ENCODE measurements around the gene PARD3.

The PARD3 gene

GRCh38 chr10:34343764-34344163, 471.3 kb downstream of the PARD3 start:
- Histone ChIP-seq H3K27me3 (ENCODE audit: control insufficient read depth, insufficient read depth, low read length, poor library complexity, severe bottlenecking) (no peaks in the 10 kb centered on the region), H3K9me3 (ENCODE audit: control insufficient read depth, low read length) (no peaks in the 10 kb centered on the region), H3K36me3 (ENCODE audit: control insufficient read depth, insufficient read depth, low read length) (no peaks in the 10 kb centered on the region), H3K4me3 (ENCODE audit: insufficient read depth, low read depth, low read length) (no peak overlapping the region), H3K4me1 (ENCODE audit: control insufficient read depth, insufficient read depth, low read length) (no peaks in the 10 kb centered on the region), H3K27ac (ENCODE audit: insufficient read depth, low read depth, low read length, poor library complexity, severe bottlenecking) (no peak overlapping the region)
- WGBS, 2 experiments = no CpG with 5 or more reads among the region's 1 CpG

DNA sequence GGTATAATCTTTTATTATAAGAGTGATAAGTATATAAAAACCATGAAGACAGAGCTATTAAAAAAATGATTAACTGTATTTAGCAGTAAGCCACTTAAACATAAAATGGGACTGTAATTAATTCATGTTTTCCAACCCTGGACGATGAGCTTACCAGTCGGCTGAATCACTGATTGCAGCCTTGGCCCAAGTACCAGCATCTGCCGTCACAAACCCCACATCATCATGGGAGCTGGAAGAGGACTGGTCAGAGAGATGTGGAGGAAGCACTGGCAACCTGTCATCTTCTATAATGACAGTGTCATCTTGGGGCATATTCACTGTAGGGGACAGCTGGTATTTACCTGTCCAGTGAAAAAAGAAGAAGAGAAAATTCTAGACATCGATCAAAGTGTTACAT, 473.6 kb downstream of the PARD3 start:
- Histone ChIP-seq H3K4me3 (ENCODE audit: insufficient read depth, low read depth, low read length) (no peak overlapping the region), H3K36me3 (ENCODE audit: control insufficient read depth, insufficient read depth, low read length) (no peaks in the 10 kb centered on the region), H3K4me1 (ENCODE audit: control insufficient read depth, insufficient read depth, low read length) (no peaks in the 10 kb centered on the region), H3K27ac (ENCODE audit: insufficient read depth, low read depth, low read length, poor library complexity, severe bottlenecking) (no peak overlapping the region), H3K9me3 (ENCODE audit: control insufficient read depth, low read length) (no peaks in the 10 kb centered on the region), H3K27me3 (ENCODE audit: control insufficient read depth, insufficient read depth, low read length, poor library complexity, severe bottlenecking) (no peaks in the 10 kb centered on the region)
- WGBS, 2 experiments = 96 to 97% methylated on average over 3 of the region's 4 CpGs

GRCh38 chr10:34340934-34341333, 474.2 kb downstream of the PARD3 start:
- Histone ChIP-seq H3K27me3 (ENCODE audit: control insufficient read depth, insufficient read depth, low read length, poor library complexity, severe bottlenecking) (no peaks in the 10 kb centered on the region), H3K4me3 (ENCODE audit: insufficient read depth, low read depth, low read length) (no peak overlapping the region), H3K4me1 (ENCODE audit: control insufficient read depth, insufficient read depth, low read length) (no peaks in the 10 kb centered on the region), H3K27ac (ENCODE audit: insufficient read depth, low read depth, low read length, poor library complexity, severe bottlenecking) (no peak overlapping the region), H3K9me3 (ENCODE audit: control insufficient read depth, low read length) (no peaks in the 10 kb centered on the region), H3K36me3 (ENCODE audit: control insufficient read depth, insufficient read depth, low read length) (no peaks in the 10 kb centered on the region)
- WGBS, 2 experiments = no CpG with 5 or more reads among the region's 1 CpG

DNA sequence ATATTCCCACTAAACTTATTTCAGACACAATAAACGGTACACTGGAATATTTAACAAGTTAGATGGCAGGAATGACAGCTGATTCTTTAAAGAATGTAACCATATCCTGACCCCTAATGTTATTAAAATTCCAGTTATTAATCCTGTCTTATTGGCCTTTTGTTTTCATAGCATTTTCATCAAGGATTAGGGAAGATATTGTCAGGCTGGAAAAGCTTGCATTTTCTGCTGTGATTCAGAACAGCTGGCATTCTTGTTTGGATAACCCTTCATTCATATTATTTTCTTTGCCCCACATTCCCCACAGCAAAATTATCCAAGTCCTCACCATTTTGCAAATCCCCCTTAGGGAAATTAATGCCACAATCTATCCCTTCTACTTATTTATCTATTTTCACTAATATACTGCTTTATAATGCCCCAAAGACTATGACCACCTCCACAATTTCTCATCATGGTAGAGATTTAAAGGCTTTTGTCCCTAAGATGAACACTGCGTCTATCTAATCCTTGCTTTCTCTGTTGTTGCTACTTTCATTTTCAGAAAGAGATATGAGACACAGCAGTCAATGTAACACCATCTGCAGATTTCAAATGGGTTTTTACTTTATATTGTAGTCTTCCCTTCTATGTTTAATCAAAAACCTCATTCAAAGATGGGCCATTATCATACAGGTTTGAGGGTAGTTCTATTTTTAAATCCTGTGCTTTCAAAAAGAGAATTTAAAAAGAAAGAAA, 475.1 kb downstream of the PARD3 start:
- no peaks in the 10 kb centered on the region for H3K9me3 ChIP-seq (ENCODE audit: control insufficient read depth, low read length)
- H3K4me1 ChIP-seq (ENCODE audit: control insufficient read depth, insufficient read depth, low read length) = no peaks in the 10 kb centered on the region
- no peak overlapping the region for H3K27ac ChIP-seq (ENCODE audit: insufficient read depth, low read depth, low read length, poor library complexity, severe bottlenecking)
- no peak overlapping the region for H3K4me3 ChIP-seq (ENCODE audit: insufficient read depth, low read depth, low read length)
- no peaks in the 10 kb centered on the region for H3K27me3 ChIP-seq (ENCODE audit: control insufficient read depth, insufficient read depth, low read length, poor library complexity, severe bottlenecking)
- 91 to 100% methylated on average over 2 of the region's 2 CpGs for WGBS, 2 experiments
- no peaks in the 10 kb centered on the region for H3K36me3 ChIP-seq (ENCODE audit: control insufficient read depth, insufficient read depth, low read length)

GRCh38 chr10:34337917-34338316, 477.2 kb downstream of the PARD3 start:
- Histone ChIP-seq H3K36me3 (ENCODE audit: control insufficient read depth, insufficient read depth, low read length) (no peaks in the 10 kb centered on the region), H3K4me1 (ENCODE audit: control insufficient read depth, insufficient read depth, low read length) (no peaks in the 10 kb centered on the region), H3K27me3 (ENCODE audit: control insufficient read depth, insufficient read depth, low read length, poor library complexity, severe bottlenecking) (no peaks in the 10 kb centered on the region), H3K9me3 (ENCODE audit: control insufficient read depth, low read length) (no peaks in the 10 kb centered on the region), H3K4me3 (ENCODE audit: insufficient read depth, low read depth, low read length) (no peak overlapping the region), H3K27ac (ENCODE audit: insufficient read depth, low read depth, low read length, poor library complexity, severe bottlenecking) (no peak overlapping the region)
- WGBS, 2 experiments = 94 to 95% methylated on average over 3 of the region's 3 CpGs

DNA sequence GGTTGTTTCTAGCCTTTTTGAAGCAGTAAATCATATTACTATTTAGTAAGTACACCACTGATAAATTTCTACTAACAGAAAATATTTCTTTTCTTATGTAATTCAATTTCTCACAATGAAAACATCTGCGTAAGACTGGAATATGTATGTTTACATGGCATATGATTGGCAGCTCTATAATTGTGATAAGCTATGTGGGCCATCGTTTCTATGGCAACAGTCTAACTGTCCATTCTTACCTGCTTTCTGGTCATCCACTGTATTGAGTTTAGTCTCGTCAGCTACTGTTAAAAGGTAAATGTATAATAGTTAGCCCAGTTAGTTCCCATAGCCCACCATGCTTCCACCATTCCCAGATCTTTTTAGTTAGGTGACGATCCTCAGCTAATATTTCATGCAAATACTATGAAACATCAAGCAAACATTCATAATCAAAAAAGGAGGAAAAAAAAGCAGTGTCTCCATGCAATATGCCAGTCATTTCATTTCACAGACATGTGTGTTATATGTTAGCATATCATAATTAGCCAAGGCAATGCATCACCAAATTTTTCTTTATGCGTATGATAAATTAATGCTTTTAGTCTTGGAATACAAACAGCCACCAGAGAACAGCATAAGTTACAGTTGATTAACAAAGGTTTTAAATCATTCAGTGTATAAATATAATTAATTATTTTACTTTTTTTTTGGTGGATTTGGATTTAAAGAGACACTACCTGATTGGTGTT, 479.0 kb downstream of the PARD3 start:
- no peaks in the 10 kb centered on the region for H3K4me1 ChIP-seq (ENCODE audit: control insufficient read depth, insufficient read depth, low read length)
- no peaks in the 10 kb centered on the region for H3K27me3 ChIP-seq (ENCODE audit: control insufficient read depth, insufficient read depth, low read length, poor library complexity, severe bottlenecking)
- H3K27ac ChIP-seq (ENCODE audit: insufficient read depth, low read depth, low read length, poor library complexity, severe bottlenecking) = no peak overlapping the region
- no peaks in the 10 kb centered on the region for H3K9me3 ChIP-seq (ENCODE audit: control insufficient read depth, low read length)
- no peak overlapping the region for H3K4me3 ChIP-seq (ENCODE audit: insufficient read depth, low read depth, low read length)
- 94 to 97% methylated on average over 3 to 4 of the region's 5 CpGs for WGBS, 2 experiments
- no peaks in the 10 kb centered on the region for H3K36me3 ChIP-seq (ENCODE audit: control insufficient read depth, insufficient read depth, low read length)

GRCh38 chr10:34334908-34335307, 480.2 kb downstream of the PARD3 start:
- Histone ChIP-seq H3K36me3 (ENCODE audit: control insufficient read depth, insufficient read depth, low read length) (no peaks in the 10 kb centered on the region), H3K4me3 (ENCODE audit: insufficient read depth, low read depth, low read length) (no peak overlapping the region), H3K9me3 (ENCODE audit: control insufficient read depth, low read length) (no peaks in the 10 kb centered on the region), H3K27ac (ENCODE audit: insufficient read depth, low read depth, low read length, poor library complexity, severe bottlenecking) (no peak overlapping the region), H3K4me1 (ENCODE audit: control insufficient read depth, insufficient read depth, low read length) (no peaks in the 10 kb centered on the region), H3K27me3 (ENCODE audit: control insufficient read depth, insufficient read depth, low read length, poor library complexity, severe bottlenecking) (no peaks in the 10 kb centered on the region)
- WGBS, 2 experiments = 92% methylated on average over 3 of the region's 4 CpGs; no CpG with 5 or more reads in 1 of the 2 experiments

DNA sequence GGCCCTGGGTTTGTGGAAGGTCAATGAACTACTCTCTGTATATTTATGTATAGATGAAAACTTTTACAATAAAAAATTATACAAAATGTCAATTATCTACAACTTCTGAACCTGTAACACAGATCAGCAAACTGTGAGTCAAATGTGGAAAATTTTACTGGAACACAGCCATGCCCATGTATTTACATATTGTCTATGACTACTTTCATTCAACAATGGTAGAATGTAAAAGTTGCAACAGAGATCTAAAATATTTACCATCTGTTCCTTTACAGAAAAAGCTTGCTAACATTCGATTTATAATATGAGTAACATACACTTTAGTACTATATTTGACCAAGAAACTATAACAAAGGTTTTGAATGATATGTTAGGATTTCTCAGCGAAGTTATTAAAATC, 481.6 kb downstream of the PARD3 start:
- H3K36me3 ChIP-seq (ENCODE audit: control insufficient read depth, insufficient read depth, low read length) = no peaks in the 10 kb centered on the region
- WGBS, 2 experiments = 100% methylated on average over 1 of the region's 2 CpGs; no CpG with 5 or more reads in 1 of the 2 experiments

GRCh38 chr10:34327184-34327583, 487.9 kb downstream of the PARD3 start:
- Histone ChIP-seq H3K9me3 (ENCODE audit: control insufficient read depth, low read length) (no peaks in the 10 kb centered on the region), H3K4me1 (ENCODE audit: control insufficient read depth, insufficient read depth, low read length) (no peaks in the 10 kb centered on the region), H3K27ac (ENCODE audit: insufficient read depth, low read depth, low read length, poor library complexity, severe bottlenecking) (no peak overlapping the region), H3K4me3 (ENCODE audit: insufficient read depth, low read depth, low read length) (no peak overlapping the region), H3K27me3 (ENCODE audit: control insufficient read depth, insufficient read depth, low read length, poor library complexity, severe bottlenecking) (no peaks in the 10 kb centered on the region), H3K36me3 (ENCODE audit: control insufficient read depth, insufficient read depth, low read length) (no peaks in the 10 kb centered on the region)
- WGBS, 2 experiments = 92 to 94% methylated on average over 4 of the region's 4 CpGs

More for the DNA sequence above, 481.6 kb downstream of the PARD3 start:
- Histone ChIP-seq H3K27ac (ENCODE audit: insufficient read depth, low read depth, low read length, poor library complexity, severe bottlenecking) (no peak overlapping the region), H3K9me3 (ENCODE audit: control insufficient read depth, low read length) (no peaks in the 10 kb centered on the region), H3K27me3 (ENCODE audit: control insufficient read depth, insufficient read depth, low read length, poor library complexity, severe bottlenecking) (no peaks in the 10 kb centered on the region), H3K4me1 (ENCODE audit: control insufficient read depth, insufficient read depth, low read length) (no peaks in the 10 kb centered on the region), H3K4me3 (ENCODE audit: insufficient read depth, low read depth, low read length) (no peak overlapping the region)

GRCh38 chr10:34323192-34323591, 491.9 kb downstream of the PARD3 start:
- no peak overlapping the region for H3K4me3 ChIP-seq (ENCODE audit: insufficient read depth, low read depth, low read length)
- no peaks in the 10 kb centered on the region for H3K27me3 ChIP-seq (ENCODE audit: control insufficient read depth, insufficient read depth, low read length, poor library complexity, severe bottlenecking)
- H3K9me3 ChIP-seq (ENCODE audit: control insufficient read depth, low read length) = no peaks in the 10 kb centered on the region
- 90 to 93% methylated on average over 1 of the region's 1 CpG for WGBS, 2 experiments
- no peak overlapping the region for H3K27ac ChIP-seq (ENCODE audit: insufficient read depth, low read depth, low read length, poor library complexity, severe bottlenecking)
- H3K4me1 ChIP-seq (ENCODE audit: control insufficient read depth, insufficient read depth, low read length) = no peaks in the 10 kb centered on the region
- H3K36me3 ChIP-seq (ENCODE audit: control insufficient read depth, insufficient read depth, low read length) = no peaks in the 10 kb centered on the region

Measured in ectodermal cell (in vitro differentiated cells).